PC-9 (cell line): ENCODE results near the gene CISD3. TPM values are rescaled to one million over a fixed set of nuclear protein-coding genes. Genes with fewer than 3 reads are reported as not detected.

Experiments
- BruUV-seq: library from RNA; stranded (reverse); fragments of 400-500 nt; replicated peaks from 2 replicates; lab custom pipeline; 2021; lab: Mats Ljungman, UMichigan
- CTCF ChIA-PET: fragments of 300-600 bp; sonication (Branson Sonifier 250); formaldehyde crosslinking; loops from one replicate; lab custom pipeline; 2022; ENCODE audit warnings: antibody characterized with exemption; lab: Charles Lee
- POLR2A ChIA-PET: fragments of 300-600 bp; sonication (Branson Sonifier 250); formaldehyde crosslinking; loops from one replicate; lab custom pipeline; 2022; ENCODE audit warnings: antibody characterized with exemption; ENCODE audit not compliant: unreplicated experiment; lab: Charles Lee
- DNase-seq, 2 experiments: peaks; one replicate each; pipeline versions ENCODE4 v3.0.0 to v3.0.0-alpha.2; 2015 to 2022; ENCODE audit warnings: mixed read lengths in 1 of 2
- H2AFZ ChIP-seq: fragments of 200-600 bp; sonication (generic); 2 replicates; pipeline ENCODE4 v1.8.1; 2017; ENCODE audit warnings: antibody characterized with exemption
- H3F3A ChIP-seq: fragments of 200-600 bp; sonication (generic); 2 replicates; pipeline ENCODE4 v1.8.1; 2017; ENCODE audit warnings: antibody characterized with exemption, mild to moderate bottlenecking, low read depth; ENCODE audit not compliant: insufficient read depth
- H3K27ac ChIP-seq: fragments of 200-600 bp; sonication (generic); 2 replicates; pipeline ENCODE4 v1.6.1; 2016; ENCODE audit warnings: mixed run types
- H3K27me3 ChIP-seq: fragments of 200-600 bp; sonication (generic); 2 replicates; pipeline ENCODE4 v1.6.1; 2016; ENCODE audit warnings: low read depth, mixed run types; ENCODE audit not compliant: insufficient read depth
- H3K36me3 ChIP-seq: fragments of 200-600 bp; sonication (generic); 2 replicates; pipeline ENCODE4 v1.6.1; 2016; ENCODE audit warnings: low read depth, mixed run types
- H3K4me1 ChIP-seq: fragments of 200-600 bp; sonication (generic); replicated peaks from 2 replicates; pipeline ENCODE4 v1.6.1; 2016; ENCODE audit warnings: mixed run types; ENCODE audit not compliant: insufficient read depth
- H3K4me2 ChIP-seq: fragments of 200-600 bp; sonication (generic); 2 replicates; pipeline ENCODE4 v1.6.1; 2017; ENCODE audit warnings: mixed run types
- H3K4me3 ChIP-seq: fragments of 200-600 bp; sonication (generic); 2 replicates; pipeline ENCODE4 v1.6.1; 2016; ENCODE audit warnings: mixed run types
- H3K79me2 ChIP-seq: fragments of 200-600 bp; sonication (generic); 2 replicates; pipeline ENCODE4 v1.6.1; 2017; ENCODE audit warnings: low read depth, mixed run types
- H3K9me2 ChIP-seq: fragments of 200-600 bp; sonication (generic); 2 replicates; pipeline ENCODE4 v1.8.1; 2017; ENCODE audit warnings: mild to moderate bottlenecking; ENCODE audit not compliant: insufficient read depth
- H3K9me3 ChIP-seq: fragments of 200-600 bp; sonication (generic); 2 replicates; pipeline ENCODE4 v1.8.1; 2016; ENCODE audit warnings: low read depth; ENCODE audit not compliant: insufficient read depth
- H4K20me1 ChIP-seq: fragments of 200-600 bp; sonication (generic); 2 replicates; pipeline ENCODE4 v1.8.1; 2017; ENCODE audit not compliant: insufficient read depth
- CTCF ChIP-seq: fragments of 200-600 bp; sonication (generic); conservative IDR thresholded peaks from 2 replicates; pipeline ENCODE4 v1.6.1; 2017; ENCODE audit warnings: mixed run types, antibody characterized with exemption, mild to moderate bottlenecking, moderate library complexity
- EZH2 ChIP-seq: fragments of 200-600 bp; sonication (generic); IDR thresholded peaks from 2 replicates; pipeline ENCODE4 v1.8.0; 2017; ENCODE audit warnings: antibody characterized with exemption, low read depth
- intact Hi-C: fragments of 100-400 bp; cut with micrococcal nuclease; formaldehyde crosslinking; loops from one replicate; pipeline ENCODE4 v1.10.0; 2022; ENCODE audit not compliant: unreplicated experiment
- total RNA-seq: library from RNA; stranded (reverse); gene quantifications from 2 replicates; pipeline ENCODE4 v1.2.3, GENCODE V29; 2021

CISD3 gene
- total RNA-seq, 1 experiment from 2014 or later = 36.6 TPM

- H4K20me1 ChIP-seq = peaks cover 5% of the 10 kb centered on the region
- CTCF ChIA-PET = no interaction called here
- H2AFZ ChIP-seq = peak overlapping the region; percentile 85
- no peak for TF ChIP-seq EZH2
- no peak for TF ChIP-seq CTCF
- no peaks in the 10 kb centered on the region for H3K27me3 ChIP-seq
- H3K27ac ChIP-seq = peak overlapping the region; percentile 82
- DNase-seq = no peak
- TSS peak; percentile 37 for BruUV-seq
- H3K4me2 ChIP-seq = peak overlapping the region; percentile 94
- no peaks in the 10 kb centered on the region for H3K36me3 ChIP-seq
- H3K4me3 ChIP-seq = peak overlapping the region; percentile 99
- POLR2A ChIA-PET = interaction anchor here (0.5 to 0.7 kb wide), 3 partner anchors 23 to 436 kb away, joined by 3 to 8 read pairs (median 4); no protein-coding TSS in a partner anchor
- H3K9me3 ChIP-seq = no peaks in the 10 kb centered on the region
- peaks cover 17% of the 10 kb centered on the region for H3K4me1 ChIP-seq
- peaks cover 34% of the 10 kb centered on the region for H3K79me2 ChIP-seq
- intact Hi-C loops = loop anchor here (2.0 kb wide), 1 partner anchor 27 kb away; the partner anchor contains the start of gene EPOP
- H3K9me2 ChIP-seq = no peaks in the 10 kb centered on the region
- H3F3A ChIP-seq = peaks cover 46% of the 10 kb centered on the region
Measured at GRCh38 chr17:38701504-38702165, 28.5 kb upstream of the CISD3 start.

- intact Hi-C loops = loop anchor here (2.0 kb wide), 1 partner anchor 28 kb away; the partner anchor contains the start of gene EPOP
- Histone ChIP-seq H2AFZ (peak overlapping the region; percentile 85), H3F3A (peaks cover 49% of the 10 kb centered on the region), H3K36me3 (no peaks in the 10 kb centered on the region), H3K27me3 (no peaks in the 10 kb centered on the region), H3K27ac (peak overlapping the region; percentile 82), H3K9me2 (no peaks in the 10 kb centered on the region), H3K4me2 (peak overlapping the region; percentile 99), H3K4me3 (peak overlapping the region; percentile 99), H4K20me1 (peaks cover 12% of the 10 kb centered on the region), H3K4me1 (peaks cover 23% of the 10 kb centered on the region), H3K9me3 (no peaks in the 10 kb centered on the region), H3K79me2 (peaks cover 41% of the 10 kb centered on the region)
- no peak for TF ChIP-seq CTCF
- no peak for TF ChIP-seq EZH2
- POLR2A ChIA-PET = interaction anchor here (0.5 to 0.7 kb wide), 2 partner anchors 29 to 435 kb away, joined by 3 to 8 read pairs; no protein-coding TSS in a partner anchor
- DNase-seq = peak; percentile 78 to 82
- CTCF ChIA-PET = interaction anchor here (0.7 kb wide), 1 partner anchor 99 kb away, joined by 3 read pairs; no protein-coding TSS in a partner anchor
- BruUV-seq = TSS peak; percentile 77
Measured at GRCh38 chr17:38702166-38702915, 27.8 kb upstream of the CISD3 start.
